IPS DF 19.7 (cell line): ENCODE measurements around the gene STOM.

Experiments
- DNase-seq: peaks from one replicate; pipeline ENCODE4 v3.0.0-alpha.2; 2013; ENCODE audit warnings: low read depth, low spot score

The STOM gene

DNA sequence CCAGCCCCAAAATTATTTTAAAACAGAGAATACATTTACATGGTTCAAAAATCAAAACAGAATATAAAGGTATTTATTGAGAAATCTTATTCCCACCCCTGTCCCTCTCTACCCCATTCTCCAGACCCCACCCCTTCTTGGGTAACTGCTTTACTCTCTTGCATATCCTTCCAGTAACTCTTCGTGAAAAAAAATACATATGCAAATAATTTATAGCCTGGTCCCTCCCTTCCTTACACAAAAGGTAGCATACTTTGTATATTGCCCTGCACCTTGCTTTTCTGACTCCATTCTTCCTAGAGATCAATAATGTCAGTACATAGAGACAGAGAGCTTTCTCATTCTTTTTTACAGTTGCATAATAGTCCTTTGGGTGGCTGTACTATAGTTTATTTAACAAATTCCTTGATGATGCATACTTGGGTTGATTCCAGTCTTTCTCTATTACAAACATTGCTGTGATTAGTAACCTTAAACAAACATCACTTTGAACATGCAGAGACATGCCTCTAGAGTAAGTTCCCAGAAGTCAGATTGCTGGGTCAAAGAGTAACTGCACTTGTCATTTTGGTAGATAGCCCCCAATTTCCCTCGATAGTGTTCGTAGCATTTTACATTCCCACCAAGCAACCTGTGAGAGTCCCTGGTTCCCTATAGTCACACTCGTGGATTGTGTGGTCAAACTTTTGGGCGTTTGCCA, 47.9 kb downstream of the STOM start:
- DNase-seq: no peak

DNA sequence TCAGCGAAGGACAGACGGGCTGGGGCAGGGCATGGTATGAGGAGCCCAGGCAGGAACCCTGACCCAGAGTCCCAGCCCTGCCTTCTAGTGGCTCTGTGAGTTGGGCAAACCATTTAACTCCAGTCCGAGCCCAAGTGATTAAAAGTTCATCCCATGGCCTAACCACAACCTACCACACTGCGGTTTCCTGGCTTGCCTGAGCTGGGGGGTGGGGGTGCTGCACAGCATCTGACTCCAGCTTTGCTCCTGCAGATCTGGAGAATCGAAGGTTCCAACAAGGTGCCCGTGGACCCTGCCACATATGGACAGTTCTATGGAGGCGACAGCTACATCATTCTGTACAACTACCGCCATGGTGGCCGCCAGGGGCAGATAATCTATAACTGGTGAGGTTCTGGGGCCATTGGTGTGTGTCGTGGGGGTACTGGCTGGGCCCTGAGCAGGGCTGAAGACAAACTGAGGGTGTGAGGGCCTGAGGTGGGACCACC, 49.0 kb downstream of the STOM start:
- DNase-seq: no peak

- no peak for DNase-seq
Measured at GRCh38 chr9:121319383-121319780, 50.7 kb downstream of the STOM start.

DNA sequence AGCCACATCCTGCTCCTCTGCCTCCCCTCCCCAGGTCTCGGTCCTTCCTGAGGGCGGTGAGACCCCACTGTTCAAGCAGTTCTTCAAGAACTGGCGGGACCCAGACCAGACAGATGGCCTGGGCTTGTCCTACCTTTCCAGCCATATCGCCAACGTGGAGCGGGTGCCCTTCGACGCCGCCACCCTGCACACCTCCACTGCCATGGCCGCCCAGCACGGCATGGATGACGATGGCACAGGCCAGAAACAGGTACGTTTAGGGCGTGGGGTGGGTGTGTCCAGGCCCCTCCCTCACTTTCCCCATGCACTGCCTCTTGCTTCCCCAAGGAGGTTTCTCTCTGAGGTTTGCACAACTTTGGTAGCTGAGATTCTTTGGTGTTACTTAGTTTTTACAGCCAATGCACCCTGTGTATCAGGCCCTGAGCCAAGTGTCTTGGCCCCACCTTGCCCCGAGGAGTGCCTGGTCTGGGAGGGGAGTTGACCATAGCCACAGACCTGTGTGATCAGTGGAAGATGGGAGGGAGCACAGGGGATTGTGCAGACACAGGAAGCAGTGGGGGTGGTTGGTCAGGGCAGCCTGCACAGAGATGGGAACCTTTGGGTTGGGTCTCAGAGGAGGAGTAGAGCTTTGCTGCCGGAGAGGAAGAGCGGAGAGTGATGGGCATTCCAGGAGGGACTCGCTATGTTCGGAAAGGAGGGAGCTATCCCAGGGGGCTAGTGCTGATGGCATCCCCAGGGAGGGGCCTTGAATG, 51.2 kb downstream of the STOM start:
- DNase-seq: no peak

DNA sequence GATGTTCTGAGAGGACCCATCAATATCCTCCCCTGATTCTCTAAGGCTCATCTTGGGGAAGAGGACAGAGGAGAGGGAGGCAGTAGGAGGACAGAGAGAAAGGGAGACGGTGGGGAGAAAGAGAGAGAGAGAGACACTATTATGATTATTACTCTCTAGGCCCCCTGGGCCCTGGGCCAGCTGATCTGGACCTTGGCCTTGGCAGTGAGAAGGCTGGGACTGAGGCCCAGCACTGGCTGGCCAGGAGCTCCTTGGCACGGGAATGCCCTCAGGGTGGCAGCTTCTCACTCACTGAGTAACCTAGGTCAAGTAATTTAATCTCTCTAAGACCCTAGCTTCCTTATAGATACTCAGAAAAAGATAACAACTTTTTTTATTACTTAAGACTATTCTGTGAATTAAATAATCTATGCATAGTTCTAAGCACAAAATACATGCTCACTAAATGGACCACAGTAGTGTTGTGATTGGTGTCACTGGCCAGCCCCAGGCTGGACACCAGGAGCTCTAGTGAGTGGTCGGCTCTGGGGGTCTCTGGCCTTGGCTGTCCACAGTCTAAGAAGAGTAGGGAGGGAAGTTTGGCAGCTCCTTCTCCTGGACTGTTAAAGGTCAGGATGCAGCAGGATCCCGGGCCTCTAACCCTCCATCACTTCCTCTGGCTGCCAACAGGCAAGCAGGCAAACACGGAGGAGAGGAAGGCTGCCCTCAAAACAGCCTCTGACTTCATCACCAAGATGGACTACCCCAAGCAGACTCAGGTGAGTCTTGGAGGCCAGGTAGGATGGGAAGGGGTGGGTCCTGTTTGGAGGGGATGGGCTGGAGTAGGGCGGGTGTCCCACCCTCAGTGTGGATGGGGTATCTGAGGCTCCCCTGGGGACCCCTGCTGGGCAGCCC, 52.1 kb downstream of the STOM start:
- DNase-seq: no peak

- DNase-seq: no peak
Measured at GRCh38 chr9:121316852-121317373, 53.1 kb downstream of the STOM start.

DNA sequence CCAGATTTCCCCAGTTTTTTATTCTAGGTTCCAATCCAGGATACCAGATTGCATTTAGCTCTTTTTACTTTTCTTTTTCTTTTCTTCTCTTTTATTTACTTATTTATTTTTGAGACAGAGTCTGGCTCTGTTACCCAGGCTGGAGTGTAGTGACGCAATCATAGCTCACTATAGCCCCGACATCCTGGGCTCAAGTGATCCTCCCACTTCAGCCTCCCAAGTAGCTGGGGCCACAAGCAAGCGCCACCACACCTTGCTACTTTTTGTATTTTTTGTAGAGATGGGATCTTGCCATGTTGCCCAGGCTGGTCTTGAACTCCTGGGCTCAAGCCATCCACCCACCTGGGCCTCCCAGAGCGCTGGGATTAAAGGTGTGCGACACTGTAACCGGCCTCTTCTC, 53.7 kb downstream of the STOM start:
- DNase-seq: no peak

- DNase-seq: no peak
Measured at GRCh38 chr9:121313458-121314152, 56.4 kb downstream of the STOM start.

GRCh38 chr9:121312169-121312568, 57.9 kb downstream of the STOM start:
- no peak for DNase-seq

DNA sequence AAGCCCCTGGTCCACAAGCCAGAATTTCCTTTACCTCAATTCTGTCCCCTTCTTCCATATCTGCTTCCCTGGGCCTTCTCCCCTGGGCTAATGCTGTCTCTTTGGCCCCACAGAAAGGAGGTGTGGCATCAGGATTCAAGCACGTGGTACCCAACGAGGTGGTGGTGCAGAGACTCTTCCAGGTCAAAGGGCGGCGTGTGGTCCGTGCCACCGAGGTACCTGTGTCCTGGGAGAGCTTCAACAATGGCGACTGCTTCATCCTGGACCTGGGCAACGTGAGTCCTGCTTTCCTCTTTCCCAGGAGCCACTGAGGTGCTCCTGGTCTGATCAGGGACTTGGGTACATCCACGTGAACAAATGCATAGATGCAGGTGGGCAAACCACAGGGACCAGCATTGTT, 59.5 kb downstream of the STOM start:
- no peak for DNase-seq

GRCh38 chr9:121309833-121310425, 60.1 kb downstream of the STOM start:
- DNase-seq: no peak

DNA sequence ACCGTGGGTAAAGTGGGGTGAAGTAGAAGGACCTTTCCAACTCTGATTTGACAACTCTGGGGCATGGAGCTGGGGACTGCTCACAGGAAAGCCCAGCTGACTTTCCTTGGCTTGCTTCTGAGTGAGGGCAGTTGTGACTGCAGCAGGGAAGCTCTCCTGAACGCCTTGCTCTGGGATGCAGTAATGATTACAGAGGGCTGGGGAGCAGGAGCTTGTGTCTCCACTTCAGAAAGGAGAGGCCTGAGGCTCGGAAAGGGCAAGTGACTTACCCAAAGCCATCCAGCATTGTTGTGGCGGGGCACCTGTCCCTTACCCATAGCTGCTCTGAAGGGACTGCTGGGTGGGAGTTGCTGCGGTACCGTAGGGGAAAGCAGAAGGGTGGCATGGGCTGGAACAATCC, 60.9 kb downstream of the STOM start:
- no peak for DNase-seq

DNA sequence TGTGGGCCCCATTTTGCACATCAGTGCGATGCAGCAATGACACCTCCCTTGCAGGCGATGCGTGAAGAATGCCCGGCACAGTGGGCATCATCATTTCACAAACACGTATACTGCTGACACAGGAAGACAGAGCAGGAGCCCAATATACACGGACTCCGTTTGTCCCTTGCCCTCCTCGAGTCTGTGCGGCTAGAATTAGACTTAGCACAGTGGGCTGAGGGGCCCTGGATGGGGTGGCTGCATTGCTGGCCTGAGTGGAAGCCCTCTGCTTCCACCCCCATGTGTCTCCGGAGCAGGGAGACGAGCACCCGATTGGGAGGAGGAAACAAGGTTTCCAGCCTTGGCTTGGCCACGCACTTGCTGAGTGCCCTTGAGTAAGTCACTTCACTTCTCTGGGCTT, 61.3 kb downstream of the STOM start:
- DNase-seq: no peak

DNA sequence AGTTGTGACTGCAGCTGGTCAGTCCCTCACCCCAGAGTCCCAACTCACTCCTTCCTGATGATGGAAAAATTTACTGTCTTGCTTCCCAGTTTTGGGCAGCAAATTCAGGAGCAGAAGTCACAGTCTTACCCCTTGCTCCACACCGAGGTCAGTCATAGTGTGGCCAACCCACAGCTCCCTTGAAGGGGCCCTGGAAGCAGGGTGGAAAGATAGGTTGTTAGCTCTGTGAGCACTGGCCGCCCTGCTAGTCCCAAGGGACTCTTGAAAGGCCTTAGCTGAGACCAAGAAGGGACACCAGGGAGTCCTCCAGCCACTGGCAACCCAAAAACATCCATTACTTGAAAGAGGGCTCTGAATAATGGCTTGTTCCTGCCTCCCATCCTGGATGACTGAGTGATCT, 62.1 kb downstream of the STOM start:
- no peak for DNase-seq

GRCh38 chr9:121305269-121305994, 64.6 kb downstream of the STOM start:
- no peak for DNase-seq

DNA sequence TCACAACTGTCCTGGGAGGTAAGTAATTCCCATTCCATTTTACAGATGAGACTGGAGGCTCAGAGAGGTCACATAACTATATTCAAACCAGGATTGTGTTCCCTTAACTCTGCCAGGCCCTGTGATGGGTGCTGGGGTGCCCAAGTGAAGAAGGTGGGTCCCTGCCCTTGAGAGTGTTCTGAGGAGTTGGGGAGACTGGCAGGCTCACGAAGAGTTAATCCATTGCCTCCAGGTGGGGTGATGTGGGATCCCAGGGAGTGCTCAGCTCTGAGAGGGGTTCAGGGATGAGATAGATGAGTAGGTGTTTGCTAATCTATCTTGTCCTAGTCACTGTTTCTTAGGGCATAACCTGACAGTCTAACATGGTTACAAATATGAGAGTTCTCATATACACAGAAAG, 65.3 kb downstream of the STOM start:
- DNase-seq: no peak

GRCh38 chr9:121303456-121304451, 66.3 kb downstream of the STOM start:
- DNase-seq: no peak

DNA sequence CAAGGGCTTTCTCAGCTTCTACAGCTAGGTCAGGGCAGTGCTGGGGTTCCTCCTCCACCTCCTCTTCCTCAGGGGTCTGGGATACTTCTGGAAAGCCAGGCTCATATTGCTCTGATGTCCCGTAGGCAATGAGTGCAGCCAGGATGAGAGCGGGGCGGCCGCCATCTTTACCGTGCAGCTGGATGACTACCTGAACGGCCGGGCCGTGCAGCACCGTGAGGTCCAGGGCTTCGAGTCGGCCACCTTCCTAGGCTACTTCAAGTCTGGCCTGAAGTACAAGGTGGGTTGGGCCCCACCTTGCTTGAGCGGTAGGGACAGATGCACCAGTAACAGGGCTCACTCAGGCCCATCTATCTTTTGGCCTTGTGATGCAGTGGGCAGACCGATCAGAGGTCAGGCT, 67.3 kb downstream of the STOM start:
- no peak for DNase-seq

DNA sequence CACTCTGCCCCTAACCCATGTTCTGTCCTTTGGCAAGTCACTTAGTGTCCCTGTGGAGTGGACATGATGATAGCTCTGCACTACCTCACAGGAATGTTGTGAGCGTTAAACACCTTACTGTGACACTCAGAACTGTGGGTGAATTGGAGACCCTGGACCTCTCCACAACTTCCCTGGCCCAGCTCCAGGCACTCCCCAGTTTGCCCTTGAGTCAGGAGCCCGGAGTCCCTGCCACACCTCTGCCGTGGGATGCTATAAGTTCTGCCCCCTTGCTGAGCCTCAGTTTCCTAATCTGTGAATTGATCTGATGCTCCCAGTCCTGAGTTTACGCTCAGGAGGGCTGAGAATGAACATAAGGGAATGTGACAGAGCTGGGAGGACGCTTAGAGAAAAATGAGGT, 67.7 kb downstream of the STOM start:
- DNase-seq: no peak
